HEK293 (cell line): ENCODE results near the gene WFDC10A.
A peak's percentile ranks its signal among the peaks of the same experiment; 100 is the strongest.

Experiments
- CTCF ChIA-PET: fragments of 350-600 bp; formaldehyde crosslinking; extraction: SDS; loops from one replicate; lab custom pipeline; 2021; ENCODE audit warnings: antibody characterized with exemption; lab: Yijun Ruan, JAX
- POLR2A ChIA-PET: fragments of 300-600 bp; formaldehyde crosslinking; extraction: SDS; loops from one replicate; lab custom pipeline; 2020; ENCODE audit warnings: antibody characterized with exemption, inconsistent platforms; lab: Yijun Ruan, JAX
- H3K27ac ChIP-seq: fragments of 200-500 bp; sonication (Bioruptor generic); 2 replicates; pipeline ENCODE4 v1.5.1; 2014; ENCODE audit warnings: low read depth, low read length, control low read depth, inconsistent platforms; ENCODE audit errors: extremely low read depth
- H3K36me3 ChIP-seq, 2 experiments: fragments of 200-500 bp in 1 of 2; sonication (Bioruptor generic) in 1 of 2; 1 replicate in 1 of 2; 2 replicates in 1 of 2; pipeline ENCODE4 v1.5.1; 2014 to 2017; ENCODE audit warnings: inconsistent platforms in 2 of 2, low read length in 2 of 2; ENCODE audit not compliant: control insufficient read depth in 2 of 2, insufficient read depth in 1 of 2
- H3K4me1 ChIP-seq: fragments of 200-500 bp; sonication (Bioruptor generic); 2 replicates; pipeline ENCODE4 v1.5.1; 2014; ENCODE audit warnings: mild to moderate bottlenecking, low read length, inconsistent platforms; ENCODE audit not compliant: control insufficient read depth, insufficient read depth
- H3K4me3 ChIP-seq: 2 replicates; pipeline ENCODE4 v1.5.1; 2011; ENCODE audit warnings: low read depth, mild to moderate bottlenecking, control low read depth, low read length, moderate library complexity
- H3K9me3 ChIP-seq: fragments of 200-500 bp; sonication (Bioruptor generic); 2 replicates; pipeline ENCODE4 v1.5.1; 2014; ENCODE audit warnings: low read depth, low read length, inconsistent platforms; ENCODE audit not compliant: control insufficient read depth, insufficient read depth
- GLI2 ChIP-seq: fragments of 450-650 bp; formaldehyde crosslinking; IDR thresholded peaks from 2 replicates; pipeline ENCODE4; 2017; ENCODE audit warnings: missing biosample characterization, missing genetic modification characterization, low read depth, borderline replicate concordance
- KLF1 ChIP-seq: fragments of 450-650 bp; formaldehyde crosslinking; IDR thresholded peaks from 2 replicates; pipeline ENCODE4 v1.5.1; 2016; ENCODE audit warnings: missing biosample characterization, missing genetic modification characterization
- MZF1 ChIP-seq: fragments of 450-650 bp; formaldehyde crosslinking; IDR thresholded peaks from 2 replicates; pipeline ENCODE4 v1.5.1; 2017; ENCODE audit warnings: missing biosample characterization, missing genetic modification characterization, borderline replicate concordance
- PBX3 ChIP-seq: sonication (generic); formaldehyde crosslinking; IDR thresholded peaks from 2 replicates; pipeline ENCODE4 v1.8.1; 2022; ENCODE audit warnings: mild to moderate bottlenecking, moderate library complexity, missing genetic modification reagents
- ZBTB11 ChIP-seq: fragments of 450-650 bp; formaldehyde crosslinking; conservative IDR thresholded peaks from 2 replicates; pipeline ENCODE4 v1.5.1; 2016; ENCODE audit warnings: low read depth, missing biosample characterization, missing genetic modification characterization
- ZBTB21 ChIP-seq: fragments of 450-650 bp; formaldehyde crosslinking; IDR thresholded peaks from 2 replicates; pipeline ENCODE4 v1.5.1; 2017; ENCODE audit warnings: missing biosample characterization, missing genetic modification characterization
- ZNF341 ChIP-seq: fragments of 450-650 bp; formaldehyde crosslinking; IDR thresholded peaks from 2 replicates; pipeline ENCODE4; 2016; ENCODE audit warnings: low read depth, missing biosample characterization, missing genetic modification characterization
- ZNF362 ChIP-seq: fragments of 450-650 bp; formaldehyde crosslinking; IDR thresholded peaks from 2 replicates; pipeline ENCODE4 v1.5.1; 2016; ENCODE audit warnings: missing biosample characterization, missing genetic modification characterization
- ZNF561 ChIP-seq: fragments of 450-650 bp; IDR thresholded peaks from 2 replicates; pipeline ENCODE4 v1.5.1; 2018; ENCODE audit warnings: missing biosample characterization, missing genetic modification characterization, borderline replicate concordance
- ZNF629 ChIP-seq: fragments of 450-650 bp; formaldehyde crosslinking; IDR thresholded peaks from 2 replicates; pipeline ENCODE4 v1.5.1; 2017; ENCODE audit warnings: missing biosample characterization, missing genetic modification characterization
- ZNF654 ChIP-seq: fragments of 450-650 bp; formaldehyde crosslinking; IDR thresholded peaks from 2 replicates; pipeline ENCODE4 v1.5.1; 2016; ENCODE audit warnings: low read depth, missing biosample characterization, missing genetic modification characterization
- ZNF707 ChIP-seq: fragments of 450-650 bp; formaldehyde crosslinking; IDR thresholded peaks from 2 replicates; pipeline ENCODE4 v1.5.1; 2016; ENCODE audit warnings: missing biosample characterization, missing genetic modification characterization
- ZNF747 ChIP-seq: fragments of 450-650 bp; formaldehyde crosslinking; IDR thresholded peaks from 2 replicates; pipeline ENCODE4 v1.5.1; 2016; ENCODE audit warnings: missing biosample characterization, missing genetic modification characterization
- TF ChIP-seq, protein P1 (sequence below): fragments of 450-650 bp; formaldehyde crosslinking; IDR thresholded peaks from 2 replicates; pipeline ENCODE4 v1.5.1; 2016; ENCODE audit warnings: missing biosample characterization, missing genetic modification characterization
- TF ChIP-seq, protein P2 (sequence below): fragments of 450-650 bp; formaldehyde crosslinking; IDR thresholded peaks from 2 replicates; pipeline ENCODE4 v1.5.1; 2016; ENCODE audit warnings: missing biosample characterization, missing genetic modification characterization

WFDC10A gene

GRCh38 chr20:45592574-45593189 lies 36.9 kb upstream of the WFDC10A start:
- TF ChIP-seq, protein P1, sequence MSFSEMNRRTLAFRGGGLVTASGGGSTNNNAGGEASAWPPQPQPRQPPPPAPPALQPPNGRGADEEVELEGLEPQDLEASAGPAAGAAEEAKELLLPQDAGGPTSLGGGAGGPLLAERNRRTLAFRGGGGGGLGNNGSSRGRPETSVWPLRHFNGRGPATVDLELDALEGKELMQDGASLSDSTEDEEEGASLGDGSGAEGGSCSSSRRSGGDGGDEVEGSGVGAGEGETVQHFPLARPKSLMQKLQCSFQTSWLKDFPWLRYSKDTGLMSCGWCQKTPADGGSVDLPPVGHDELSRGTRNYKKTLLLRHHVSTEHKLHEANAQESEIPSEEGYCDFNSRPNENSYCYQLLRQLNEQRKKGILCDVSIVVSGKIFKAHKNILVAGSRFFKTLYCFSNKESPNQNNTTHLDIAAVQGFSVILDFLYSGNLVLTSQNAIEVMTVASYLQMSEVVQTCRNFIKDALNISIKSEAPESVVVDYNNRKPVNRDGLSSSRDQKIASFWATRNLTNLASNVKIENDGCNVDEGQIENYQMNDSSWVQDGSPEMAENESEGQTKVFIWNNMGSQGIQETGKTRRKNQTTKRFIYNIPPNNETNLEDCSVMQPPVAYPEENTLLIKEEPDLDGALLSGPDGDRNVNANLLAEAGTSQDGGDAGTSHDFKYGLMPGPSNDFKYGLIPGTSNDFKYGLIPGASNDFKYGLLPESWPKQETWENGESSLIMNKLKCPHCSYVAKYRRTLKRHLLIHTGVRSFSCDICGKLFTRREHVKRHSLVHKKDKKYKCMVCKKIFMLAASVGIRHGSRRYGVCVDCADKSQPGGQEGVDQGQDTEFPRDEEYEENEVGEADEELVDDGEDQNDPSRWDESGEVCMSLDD (tag by site-specific recombination): no peak
- TF ChIP-seq KLF1 (tag by site-specific recombination) (no peak), ZNF747 (tag by site-specific recombination) (no peak), PBX3 (CRISPR knock-in tag) (no peak), ZNF629 (tag by site-specific recombination) (no peak), ZNF341 (tag by site-specific recombination) (no peak), ZBTB11 (tag by site-specific recombination) (0 out of 2 replicates have a peak, but pooled peaks have one; percentile 12), ZNF362 (tag by site-specific recombination) (no peak), GLI2 (no peak), ZNF561 (tag by site-specific recombination) (no peak), ZNF707 (no peak), ZNF654 (tag by site-specific recombination) (peak; percentile 53), ZBTB21 (tag by site-specific recombination) (no peak), MZF1 (tag by site-specific recombination) (no peak)
- TF ChIP-seq, protein P2, sequence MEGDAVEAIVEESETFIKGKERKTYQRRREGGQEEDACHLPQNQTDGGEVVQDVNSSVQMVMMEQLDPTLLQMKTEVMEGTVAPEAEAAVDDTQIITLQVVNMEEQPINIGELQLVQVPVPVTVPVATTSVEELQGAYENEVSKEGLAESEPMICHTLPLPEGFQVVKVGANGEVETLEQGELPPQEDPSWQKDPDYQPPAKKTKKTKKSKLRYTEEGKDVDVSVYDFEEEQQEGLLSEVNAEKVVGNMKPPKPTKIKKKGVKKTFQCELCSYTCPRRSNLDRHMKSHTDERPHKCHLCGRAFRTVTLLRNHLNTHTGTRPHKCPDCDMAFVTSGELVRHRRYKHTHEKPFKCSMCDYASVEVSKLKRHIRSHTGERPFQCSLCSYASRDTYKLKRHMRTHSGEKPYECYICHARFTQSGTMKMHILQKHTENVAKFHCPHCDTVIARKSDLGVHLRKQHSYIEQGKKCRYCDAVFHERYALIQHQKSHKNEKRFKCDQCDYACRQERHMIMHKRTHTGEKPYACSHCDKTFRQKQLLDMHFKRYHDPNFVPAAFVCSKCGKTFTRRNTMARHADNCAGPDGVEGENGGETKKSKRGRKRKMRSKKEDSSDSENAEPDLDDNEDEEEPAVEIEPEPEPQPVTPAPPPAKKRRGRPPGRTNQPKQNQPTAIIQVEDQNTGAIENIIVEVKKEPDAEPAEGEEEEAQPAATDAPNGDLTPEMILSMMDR (tag by site-specific recombination): peak; percentile 67; the same call in 1 of the 2 replicates
- POLR2A ChIA-PET: no interaction called here
- Histone ChIP-seq H3K27ac (no peak overlapping the region), H3K36me3 (no peaks in the 10 kb centered on the region), H3K4me3 (no peak overlapping the region), H3K4me1 (no peaks in the 10 kb centered on the region), H3K9me3 (no peaks in the 10 kb centered on the region)
- CTCF ChIA-PET: interaction anchor here (0.6 to 2.5 kb wide), 19 partner anchors 8 to 1727 kb away, joined by 3 to 18 read pairs (median 4); no protein-coding TSS in a partner anchor
